Mesenteric fat pad (tissue), 1 donor: ENCODE results near the gene ANGPTL4. TPM values are rescaled to one million over a fixed set of nuclear protein-coding genes. Genes with fewer than 3 reads are reported as not detected.
"Not testable (repeated sequence)": the region's sequence is repeated elsewhere in the genome, so short reads cannot be mapped to it uniquely, and the experiment has no call there.

Source experiments
- DNase-seq: peaks from one replicate; pipeline ENCODE4 v3.0.0-alpha.2; 2020; ENCODE audit warnings: low spot score
- total RNA-seq: library from RNA; stranded (reverse); fragmentation: NEBNext Ultra II Directional; extraction: Animal tissue kit (Norgen Biotek cat#: 25700); gene quantifications from one replicate; pipeline ENCODE4 v1.2.1, GENCODE V29; 2021
- donor health status: DM: yes; HTN: yes; CAD: no.

Gene ANGPTL4
- total RNA-seq, 1 donor from 2014 or later = 753 TPM

GRCh38 chr19:8360196-8360595 is 3.8 kb upstream of the ANGPTL4 start:
- DNase-seq = no peak

DNA sequence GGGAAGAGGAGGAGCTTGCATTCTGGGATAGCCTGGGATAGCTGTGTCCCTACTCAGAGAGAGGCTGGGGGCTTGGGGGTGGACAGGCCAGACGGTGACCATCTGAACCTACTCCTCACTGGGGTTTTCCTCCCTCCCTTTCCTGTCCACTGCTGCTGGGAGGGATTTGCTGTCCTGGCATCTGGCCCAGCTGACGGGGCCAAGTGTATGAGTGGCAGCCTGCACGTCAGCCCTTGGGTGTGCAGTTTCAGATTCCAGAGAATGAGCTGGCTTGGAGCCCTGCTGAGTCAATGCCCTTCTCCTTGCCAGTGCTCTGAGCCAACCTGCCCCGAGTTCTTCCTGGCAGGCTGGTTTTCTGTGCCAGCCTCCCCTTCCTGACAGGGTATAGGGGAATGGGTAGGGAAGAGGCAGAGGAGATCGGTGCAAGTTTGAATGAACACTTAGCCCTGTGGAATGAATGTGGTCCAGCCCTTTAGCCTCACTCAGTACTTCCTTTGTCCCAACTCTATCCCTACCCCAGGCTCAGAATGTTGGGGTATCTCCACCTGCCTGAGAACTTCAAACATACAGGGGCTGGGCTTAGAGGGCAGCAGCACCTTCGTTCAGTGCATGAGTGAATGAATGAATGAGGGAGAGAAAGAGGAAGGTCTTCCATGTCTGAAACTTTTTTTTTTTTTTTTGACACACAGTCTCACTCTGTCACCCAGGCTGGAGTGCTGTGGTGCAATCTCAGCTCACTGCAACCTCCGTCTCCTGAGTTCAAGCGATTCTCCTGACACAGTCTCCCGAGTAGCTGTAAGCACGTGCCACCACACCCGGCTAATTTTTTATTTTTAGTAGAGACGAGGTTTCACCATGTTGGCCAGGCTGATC is 1.8 kb upstream of the ANGPTL4 start:
- peak; percentile 97 for DNase-seq

GRCh38 chr19:8366121-8366581 is 2.2 kb downstream of the ANGPTL4 start:
- no peak for DNase-seq

DNA sequence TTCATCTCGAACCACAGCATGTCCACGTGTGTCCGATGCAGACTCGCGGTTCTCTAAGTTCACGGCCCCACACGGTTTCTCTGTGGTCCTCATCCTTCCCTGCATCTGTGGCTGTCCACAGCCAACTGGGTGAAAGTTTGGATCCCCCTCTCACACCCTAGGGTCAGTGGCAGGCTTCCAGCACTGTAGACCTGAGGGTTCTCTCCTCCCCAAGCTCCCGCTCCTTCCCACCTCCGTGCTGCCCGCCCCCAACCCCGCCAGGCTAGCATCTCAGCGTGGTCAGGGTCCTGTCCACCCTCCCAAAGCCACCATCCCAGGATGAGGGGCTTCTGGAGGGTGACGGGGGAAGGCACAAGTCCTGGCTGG is 3.0 kb downstream of the ANGPTL4 start:
- no peak for DNase-seq

DNA sequence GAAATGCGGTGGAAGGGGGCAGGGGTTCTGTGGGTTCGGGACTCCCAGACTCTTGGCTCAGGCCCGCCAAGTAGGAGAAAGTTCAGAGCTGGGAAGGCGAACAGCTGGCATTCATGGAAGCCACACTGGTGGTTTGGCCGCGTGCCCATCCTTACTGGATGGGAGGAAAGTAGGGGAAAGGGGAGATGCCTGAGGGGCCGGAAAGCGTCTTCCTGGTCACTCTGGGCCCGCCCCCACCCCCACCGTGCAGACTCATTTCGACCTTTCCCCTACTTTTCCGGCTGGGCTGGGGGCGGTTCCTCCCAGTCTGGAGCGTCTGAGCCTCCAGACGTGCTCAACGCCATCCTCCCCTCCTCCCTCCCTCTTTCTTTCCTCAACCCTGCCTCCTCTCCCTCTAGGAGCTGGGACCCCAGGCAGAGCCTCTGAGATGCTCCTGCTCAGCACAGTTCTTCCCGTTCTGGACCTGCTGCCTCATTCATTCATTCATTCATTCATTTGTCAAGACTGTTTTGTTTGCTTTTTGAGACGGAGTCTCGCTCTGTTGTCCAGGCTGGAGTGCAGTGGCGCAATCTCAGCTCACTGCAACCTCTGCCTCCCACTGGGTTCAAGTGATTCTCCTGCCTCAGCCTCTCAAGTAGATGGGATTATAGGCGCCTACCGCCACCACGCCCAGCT is 3.5 kb downstream of the ANGPTL4 start:
- DNase-seq = peak; percentile 94

- no peak for DNase-seq
Measured at GRCh38 chr19:8370176-8371010, 6.4 kb downstream of the ANGPTL4 start.

DNA sequence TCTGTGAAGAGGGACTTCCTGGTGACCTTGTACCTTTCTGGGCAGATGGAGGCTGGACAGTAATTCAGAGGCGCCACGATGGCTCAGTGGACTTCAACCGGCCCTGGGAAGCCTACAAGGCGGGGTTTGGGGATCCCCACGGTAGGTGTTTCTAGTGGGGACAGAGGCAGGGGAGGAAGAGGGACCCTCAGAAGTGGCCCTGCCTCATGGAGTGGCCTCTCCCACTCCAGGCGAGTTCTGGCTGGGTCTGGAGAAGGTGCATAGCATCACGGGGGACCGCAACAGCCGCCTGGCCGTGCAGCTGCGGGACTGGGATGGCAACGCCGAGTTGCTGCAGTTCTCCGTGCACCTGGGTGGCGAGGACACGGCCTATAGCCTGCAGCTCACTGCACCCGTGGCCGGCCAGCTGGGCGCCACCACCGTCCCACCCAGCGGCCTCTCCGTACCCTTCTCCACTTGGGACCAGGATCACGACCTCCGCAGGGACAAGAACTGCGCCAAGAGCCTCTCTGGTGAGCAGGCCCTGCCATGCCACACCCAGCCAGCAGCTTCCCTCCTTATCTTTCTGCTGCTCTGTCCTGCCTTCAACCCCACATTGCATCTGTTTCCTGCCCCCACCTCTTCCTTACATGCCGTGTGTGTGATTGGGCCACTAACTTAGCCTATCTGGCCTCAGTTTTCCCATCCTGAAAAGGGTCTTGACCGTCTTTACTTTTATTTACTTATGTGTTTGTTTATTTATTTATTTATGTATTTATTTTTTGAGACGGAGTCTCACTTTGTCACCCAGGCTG is 7.3 kb downstream of the ANGPTL4 start:
- no peak for DNase-seq

DNA sequence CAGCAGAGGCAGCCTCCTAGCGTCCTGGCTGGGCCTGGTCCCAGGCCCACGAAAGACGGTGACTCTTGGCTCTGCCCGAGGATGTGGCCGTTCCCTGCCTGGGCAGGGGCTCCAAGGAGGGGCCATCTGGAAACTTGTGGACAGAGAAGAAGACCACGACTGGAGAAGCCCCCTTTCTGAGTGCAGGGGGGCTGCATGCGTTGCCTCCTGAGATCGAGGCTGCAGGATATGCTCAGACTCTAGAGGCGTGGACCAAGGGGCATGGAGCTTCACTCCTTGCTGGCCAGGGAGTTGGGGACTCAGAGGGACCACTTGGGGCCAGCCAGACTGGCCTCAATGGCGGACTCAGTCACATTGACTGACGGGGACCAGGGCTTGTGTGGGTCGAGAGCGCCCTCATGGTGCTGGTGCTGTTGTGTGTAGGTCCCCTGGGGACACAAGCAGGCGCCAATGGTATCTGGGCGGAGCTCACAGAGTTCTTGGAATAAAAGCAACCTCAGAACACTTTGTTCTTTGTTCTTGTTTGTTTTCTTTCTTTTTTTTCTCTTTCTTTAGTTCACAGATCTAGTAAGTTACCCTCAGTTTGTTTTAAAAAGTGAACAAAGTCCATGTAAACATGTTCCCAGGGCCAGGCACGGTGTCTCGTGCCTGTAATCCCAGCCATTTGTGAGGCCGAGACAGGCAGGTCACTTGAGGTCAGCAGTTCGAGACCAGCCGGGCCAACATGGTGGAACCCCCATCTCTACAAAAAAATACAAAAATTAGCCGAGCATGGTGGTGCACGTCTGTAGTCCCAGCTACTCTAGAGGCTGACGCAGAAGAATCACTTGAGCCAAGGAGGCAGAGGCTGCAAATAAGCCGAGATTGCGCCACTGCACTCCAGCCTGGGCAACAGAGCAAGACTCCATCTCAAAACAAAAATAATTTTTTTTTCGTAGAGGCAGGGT is 10.2 kb downstream of the ANGPTL4 start:
- DNase-seq = no peak

DNA sequence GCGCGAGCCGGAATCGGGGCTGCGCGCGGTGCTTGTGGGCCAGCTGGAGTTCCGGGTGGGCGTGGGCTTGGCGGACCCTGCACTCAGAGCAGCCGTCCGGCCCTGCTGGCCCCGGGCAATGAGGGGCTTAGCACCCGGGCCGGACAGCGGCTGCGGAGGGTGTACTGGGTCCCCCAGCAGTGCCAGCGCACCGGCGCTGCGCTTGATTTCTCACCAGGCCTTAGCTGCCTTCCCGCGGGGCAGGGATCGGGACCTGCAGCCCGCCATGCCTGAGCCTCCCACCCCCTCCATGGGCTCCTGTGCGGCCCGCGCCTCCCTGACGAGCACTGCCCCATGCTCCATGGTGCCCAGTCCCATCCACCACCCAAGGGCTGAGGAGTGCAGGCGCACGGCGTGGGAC is 11.8 kb downstream of the ANGPTL4 start:
- DNase-seq = not testable (repeated sequence)

- DNase-seq = not testable (repeated sequence)
Measured at GRCh38 chr19:8376373-8376974, 12.5 kb downstream of the ANGPTL4 start.

DNA sequence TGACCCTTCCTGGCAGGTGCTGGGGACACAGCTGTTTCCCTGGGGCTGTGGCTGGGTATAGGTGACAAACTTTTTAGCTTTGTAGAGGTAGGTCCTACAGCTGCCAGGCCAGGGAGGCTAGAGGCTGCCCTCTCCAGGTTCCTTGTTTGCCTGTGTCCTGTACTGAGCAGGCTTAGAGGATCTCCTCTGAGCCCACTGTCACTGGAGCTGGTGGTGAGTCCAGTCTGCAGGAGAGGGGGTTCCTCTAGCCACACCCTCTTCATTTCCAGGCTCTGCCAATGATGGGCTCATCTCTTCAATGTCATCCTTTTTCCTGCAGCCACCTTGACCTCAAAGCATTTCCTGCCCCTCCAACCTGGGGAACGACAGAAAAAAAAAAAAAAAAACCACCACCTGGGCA is 13.6 kb downstream of the ANGPTL4 start:
- no peak for DNase-seq

- not testable (repeated sequence) for DNase-seq
Measured at GRCh38 chr19:8379156-8379891, 15.4 kb downstream of the ANGPTL4 start.

- not testable (repeated sequence) for DNase-seq
Measured at GRCh38 chr19:8384569-8384968, 20.6 kb downstream of the ANGPTL4 start.

DNA sequence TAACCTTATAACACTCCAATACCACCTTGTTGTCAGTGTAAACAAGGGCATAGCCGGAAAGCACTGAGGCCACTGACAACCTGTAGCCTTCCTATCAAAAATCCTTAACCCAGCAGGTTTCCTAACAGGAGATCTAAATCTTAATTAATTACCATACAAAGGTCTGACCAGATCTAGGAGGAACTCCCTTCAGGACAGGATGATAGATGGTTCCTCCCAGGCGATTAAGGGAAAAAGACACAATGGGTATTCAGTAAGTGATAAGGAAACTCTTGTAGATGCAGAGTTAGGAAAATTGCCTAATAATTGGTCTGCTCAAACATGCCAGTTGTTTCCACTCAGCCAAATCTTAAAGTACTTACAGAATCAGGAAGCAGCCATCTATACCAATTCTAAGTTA is 21.1 kb downstream of the ANGPTL4 start:
- not testable (repeated sequence) for DNase-seq

DNA sequence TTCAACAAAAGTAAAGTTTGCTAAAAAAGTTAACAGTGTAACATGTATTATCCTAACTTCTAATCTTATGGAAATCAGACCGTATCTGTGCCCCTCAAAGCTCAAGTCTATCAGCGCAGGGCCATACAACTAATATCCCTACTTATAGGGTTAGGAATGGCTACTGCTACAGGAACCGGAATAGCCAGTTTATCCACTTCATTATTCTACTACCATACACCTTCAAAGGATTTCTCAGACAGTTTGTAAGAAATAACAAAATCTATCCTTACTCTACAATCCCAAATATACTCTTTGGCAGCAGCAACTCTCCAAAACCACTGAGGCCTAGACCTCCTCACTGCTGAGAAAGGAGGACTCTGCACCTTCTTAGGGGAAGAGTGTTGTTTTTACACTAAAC is 21.6 kb downstream of the ANGPTL4 start:
- not testable (repeated sequence) for DNase-seq

DNA sequence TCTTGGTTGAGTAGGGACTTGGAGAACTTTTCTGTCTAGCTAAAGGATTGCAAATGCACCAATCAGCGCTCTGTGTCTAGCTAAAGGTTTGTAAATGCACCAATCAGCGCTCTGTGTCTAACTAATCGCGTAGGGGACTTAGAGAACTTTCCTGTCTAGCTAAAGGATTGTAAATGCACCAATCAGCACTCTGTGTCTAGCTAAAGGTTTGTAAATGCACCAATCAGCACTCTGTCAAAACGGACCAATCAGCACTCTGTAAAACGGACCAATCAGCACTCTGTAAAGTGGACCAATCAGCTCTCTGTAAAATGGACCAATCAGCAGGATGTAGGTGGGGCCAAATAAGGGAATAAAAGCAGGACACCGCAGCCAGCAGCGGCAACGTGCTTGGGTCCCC is 22.5 kb downstream of the ANGPTL4 start:
- DNase-seq = not testable (repeated sequence)

DNA sequence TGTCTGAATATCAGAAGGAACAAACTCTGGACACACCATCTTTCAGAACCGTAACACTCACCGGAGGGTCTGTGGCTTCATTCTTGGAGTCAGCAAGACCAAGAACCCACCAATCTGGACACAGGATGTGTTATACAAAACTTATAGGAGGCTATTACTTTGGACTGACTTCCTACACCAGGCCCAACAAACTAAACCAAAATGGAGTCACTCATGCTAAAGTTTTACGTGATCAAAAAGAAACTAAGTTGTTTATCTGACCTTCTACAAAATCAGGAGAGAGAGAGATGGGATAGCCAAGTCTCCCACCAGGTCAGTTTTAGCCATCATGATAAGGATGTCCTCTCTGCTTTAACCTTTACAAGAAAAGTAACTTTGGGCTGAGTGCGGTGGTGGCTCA is 23.0 kb downstream of the ANGPTL4 start:
- DNase-seq = no peak
